MM.1S (cell line): ENCODE results near the gene CCKAR.

Source experiments
- EZH2 ChIP-seq: fragments of 300-600 bp; sonication (generic); optimal IDR thresholded peaks from 2 replicates; pipeline ENCODE3; 2017; ENCODE audit warnings: low read depth, mild to moderate bottlenecking, antibody characterized with exemption, low read length, mixed read lengths
- TF ChIP-seq, protein P1 (sequence below): fragments of 300-600 bp; sonication (generic); IDR thresholded peaks from 2 replicates; pipeline ENCODE4 v1.5.1; 2016; ENCODE audit warnings: antibody characterized with exemption, low read length, mixed read lengths

DNA sequence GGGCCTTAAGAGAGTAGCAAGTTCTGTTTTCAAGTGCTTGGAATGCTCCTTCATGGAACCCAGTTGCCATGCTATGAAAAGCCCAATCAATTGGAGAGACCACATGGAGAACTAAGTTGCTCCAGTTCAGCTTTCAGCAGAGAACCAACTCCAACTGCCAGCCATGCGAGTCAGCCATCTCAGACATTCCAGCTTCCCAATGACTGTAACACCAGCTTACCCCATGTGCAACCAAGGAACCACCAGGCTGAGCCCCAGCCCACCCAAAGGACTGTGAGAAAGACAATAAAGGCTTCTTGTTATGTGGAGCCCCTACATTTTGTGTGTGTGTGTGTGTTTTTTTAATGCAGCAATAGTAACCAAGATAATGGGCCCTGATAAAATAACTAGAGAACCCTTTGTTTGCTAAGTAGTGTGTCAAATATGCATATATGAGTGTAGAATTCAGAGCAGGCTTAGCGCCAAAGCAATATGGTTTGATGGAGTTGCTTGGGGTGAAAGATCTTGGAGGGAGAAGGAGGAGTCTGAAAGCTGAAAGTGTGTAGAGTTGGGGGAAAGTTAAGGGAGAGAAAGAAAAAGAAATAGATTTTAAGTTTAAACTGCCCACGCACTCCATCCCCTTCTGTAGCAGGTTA lies 35.0 kb upstream of the CCKAR start:
- TF ChIP-seq, protein P1, sequence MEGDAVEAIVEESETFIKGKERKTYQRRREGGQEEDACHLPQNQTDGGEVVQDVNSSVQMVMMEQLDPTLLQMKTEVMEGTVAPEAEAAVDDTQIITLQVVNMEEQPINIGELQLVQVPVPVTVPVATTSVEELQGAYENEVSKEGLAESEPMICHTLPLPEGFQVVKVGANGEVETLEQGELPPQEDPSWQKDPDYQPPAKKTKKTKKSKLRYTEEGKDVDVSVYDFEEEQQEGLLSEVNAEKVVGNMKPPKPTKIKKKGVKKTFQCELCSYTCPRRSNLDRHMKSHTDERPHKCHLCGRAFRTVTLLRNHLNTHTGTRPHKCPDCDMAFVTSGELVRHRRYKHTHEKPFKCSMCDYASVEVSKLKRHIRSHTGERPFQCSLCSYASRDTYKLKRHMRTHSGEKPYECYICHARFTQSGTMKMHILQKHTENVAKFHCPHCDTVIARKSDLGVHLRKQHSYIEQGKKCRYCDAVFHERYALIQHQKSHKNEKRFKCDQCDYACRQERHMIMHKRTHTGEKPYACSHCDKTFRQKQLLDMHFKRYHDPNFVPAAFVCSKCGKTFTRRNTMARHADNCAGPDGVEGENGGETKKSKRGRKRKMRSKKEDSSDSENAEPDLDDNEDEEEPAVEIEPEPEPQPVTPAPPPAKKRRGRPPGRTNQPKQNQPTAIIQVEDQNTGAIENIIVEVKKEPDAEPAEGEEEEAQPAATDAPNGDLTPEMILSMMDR: no peak
- no peak for TF ChIP-seq EZH2
